HEK293 (cell line): ENCODE data around the gene COL8A1.

Experiments
- CTCF ChIA-PET: fragments of 350-600 bp; formaldehyde crosslinking; extraction: SDS; loops from one replicate; lab custom pipeline; 2021; ENCODE audit warnings: antibody characterized with exemption; lab: Yijun Ruan, JAX
- POLR2A ChIA-PET: fragments of 300-600 bp; formaldehyde crosslinking; extraction: SDS; loops from one replicate; lab custom pipeline; 2020; ENCODE audit warnings: antibody characterized with exemption, inconsistent platforms; lab: Yijun Ruan, JAX
- H3K27ac ChIP-seq: fragments of 200-500 bp; sonication (Bioruptor generic); 2 replicates; pipeline ENCODE4 v1.5.1; 2014; ENCODE audit warnings: low read depth, low read length, control low read depth, inconsistent platforms; ENCODE audit errors: extremely low read depth
- H3K36me3 ChIP-seq, 2 experiments: fragments of 200-500 bp in 1 of 2; sonication (Bioruptor generic) in 1 of 2; 1 replicate in 1 of 2; 2 replicates in 1 of 2; pipeline ENCODE4 v1.5.1; 2014 to 2017; ENCODE audit warnings: inconsistent platforms in 2 of 2, low read length in 2 of 2; ENCODE audit not compliant: control insufficient read depth in 2 of 2, insufficient read depth in 1 of 2
- H3K4me1 ChIP-seq: fragments of 200-500 bp; sonication (Bioruptor generic); 2 replicates; pipeline ENCODE4 v1.5.1; 2014; ENCODE audit warnings: mild to moderate bottlenecking, low read length, inconsistent platforms; ENCODE audit not compliant: control insufficient read depth, insufficient read depth
- H3K4me3 ChIP-seq: 2 replicates; pipeline ENCODE4 v1.5.1; 2011; ENCODE audit warnings: low read depth, mild to moderate bottlenecking, control low read depth, low read length, moderate library complexity
- H3K9me3 ChIP-seq: fragments of 200-500 bp; sonication (Bioruptor generic); 2 replicates; pipeline ENCODE4 v1.5.1; 2014; ENCODE audit warnings: low read depth, low read length, inconsistent platforms; ENCODE audit not compliant: control insufficient read depth, insufficient read depth
- GLIS2 ChIP-seq: fragments of 450-650 bp; formaldehyde crosslinking; IDR thresholded peaks from 2 replicates; pipeline ENCODE4 v1.5.1; 2016; ENCODE audit warnings: missing biosample characterization, missing genetic modification characterization
- HOXD13 ChIP-seq: sonication (generic); formaldehyde crosslinking; IDR thresholded peaks from 2 replicates; pipeline ENCODE4 v1.8.0; 2022; ENCODE audit warnings: missing genetic modification reagents, borderline replicate concordance
- MEIS1 ChIP-seq: sonication (generic); formaldehyde crosslinking; IDR thresholded peaks from 2 replicates; pipeline ENCODE4 v1.8.1; 2022; ENCODE audit warnings: missing genetic modification reagents, mild to moderate bottlenecking, borderline replicate concordance
- MYNN ChIP-seq: fragments of 450-650 bp; formaldehyde crosslinking; IDR thresholded peaks from 2 replicates; pipeline ENCODE4 v1.5.1; 2016; ENCODE audit warnings: missing biosample characterization, missing genetic modification characterization, borderline replicate concordance
- PRDM6 ChIP-seq: fragments of 450-650 bp; formaldehyde crosslinking; IDR thresholded peaks from 2 replicates; pipeline ENCODE4 v1.5.1; 2017; ENCODE audit warnings: missing biosample characterization, missing genetic modification characterization
- ZFHX2 ChIP-seq: fragments of 450-650 bp; formaldehyde crosslinking; conservative IDR thresholded peaks from 2 replicates; pipeline ENCODE4 v1.5.1; 2016; ENCODE audit warnings: missing biosample characterization, missing genetic modification characterization
- ZNF146 ChIP-seq: fragments of 450-650 bp; formaldehyde crosslinking; IDR thresholded peaks from 2 replicates; pipeline ENCODE4 v1.5.1; 2016; ENCODE audit warnings: missing biosample characterization, missing genetic modification characterization
- ZNF214 ChIP-seq: fragments of 450-650 bp; formaldehyde crosslinking; IDR thresholded peaks from 2 replicates; pipeline ENCODE4 v1.5.1; 2017; ENCODE audit warnings: missing biosample characterization, mild to moderate bottlenecking, missing genetic modification characterization, borderline replicate concordance
- ZNF416 ChIP-seq: fragments of 450-650 bp; formaldehyde crosslinking; IDR thresholded peaks from 2 replicates; pipeline ENCODE4 v1.5.1; 2016; ENCODE audit warnings: missing biosample characterization, missing genetic modification characterization
- ZNF473 ChIP-seq: fragments of 450-650 bp; formaldehyde crosslinking; IDR thresholded peaks from 2 replicates; pipeline ENCODE4 v1.5.1; 2017; ENCODE audit warnings: missing biosample characterization, missing genetic modification characterization
- ZNF621 ChIP-seq: fragments of 450-650 bp; formaldehyde crosslinking; IDR thresholded peaks from 2 replicates; pipeline ENCODE4 v1.5.1; 2017; ENCODE audit warnings: missing biosample characterization, missing genetic modification characterization
- ZNF660 ChIP-seq: fragments of 450-650 bp; IDR thresholded peaks from 2 replicates; pipeline ENCODE4 v1.5.1; 2018; ENCODE audit warnings: missing biosample characterization, mild to moderate bottlenecking, missing genetic modification characterization
- ZNF670 ChIP-seq: fragments of 450-650 bp; formaldehyde crosslinking; IDR thresholded peaks from 2 replicates; pipeline ENCODE4 v1.5.1; 2016; ENCODE audit warnings: missing biosample characterization, missing genetic modification characterization, low read depth
- ZNF792 ChIP-seq: fragments of 450-650 bp; formaldehyde crosslinking; IDR thresholded peaks from 2 replicates; pipeline ENCODE4 v1.5.1; 2016; ENCODE audit warnings: missing biosample characterization, missing genetic modification characterization
- TF ChIP-seq, protein P1 (sequence below): fragments of 450-650 bp; formaldehyde crosslinking; IDR thresholded peaks from 2 replicates; pipeline ENCODE4 v1.5.1; 2016; ENCODE audit warnings: missing biosample characterization, missing genetic modification characterization
- TF ChIP-seq, protein P2 (sequence below): fragments of 450-650 bp; formaldehyde crosslinking; IDR thresholded peaks from 2 replicates; pipeline ENCODE4 v1.5.1; 2017; ENCODE audit warnings: missing biosample characterization, missing genetic modification characterization
- TF ChIP-seq, protein P3 (sequence below): fragments of 450-650 bp; formaldehyde crosslinking; IDR thresholded peaks from 2 replicates; pipeline ENCODE4 v1.5.1; 2016; ENCODE audit warnings: missing biosample characterization, missing genetic modification characterization
- TF ChIP-seq, protein P4 (sequence below): fragments of 450-650 bp; formaldehyde crosslinking; IDR thresholded peaks from 2 replicates; pipeline ENCODE4 v1.5.1; 2016; ENCODE audit warnings: missing biosample characterization, missing genetic modification characterization

COL8A1 gene

DNA sequence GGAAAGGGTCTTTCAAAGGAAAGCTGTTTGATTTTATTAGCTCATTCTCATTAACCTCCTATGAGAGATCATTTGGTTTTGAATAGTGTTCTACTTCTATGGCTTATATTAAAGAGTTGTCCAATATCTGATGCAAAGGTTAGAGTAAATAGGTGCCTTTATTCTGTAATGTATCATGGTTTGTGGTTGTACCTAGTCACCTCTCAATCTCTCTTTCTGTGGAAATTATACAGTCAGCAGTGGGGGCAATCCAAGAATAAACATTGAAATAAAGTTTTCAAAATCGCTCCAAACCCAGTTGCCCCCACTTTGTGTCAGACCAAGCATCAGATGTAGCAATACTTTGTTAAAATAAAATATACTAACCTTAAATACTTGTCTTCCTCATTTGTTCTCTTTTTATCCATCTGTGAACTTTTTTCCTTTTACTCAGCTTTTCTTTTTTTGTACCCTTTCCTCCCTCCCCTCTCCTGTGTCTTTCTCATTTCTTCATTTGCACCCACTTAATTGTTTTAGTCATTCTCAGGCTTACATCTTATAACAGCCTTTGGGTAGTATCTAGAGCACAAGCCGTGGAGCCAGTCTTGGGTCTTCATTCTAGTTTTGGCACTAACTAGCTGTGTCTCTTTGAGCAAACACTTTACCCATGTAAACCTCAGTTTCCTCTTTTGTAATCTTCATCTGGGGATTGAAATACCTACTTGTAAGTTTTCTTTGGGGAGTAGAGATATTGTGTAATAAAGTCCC lies 196.0 kb downstream of the COL8A1 start:
- no peak for TF ChIP-seq ZNF621 (tag by site-specific recombination)
- no peak for TF ChIP-seq MYNN (tag by site-specific recombination)
- TF ChIP-seq PRDM6: 0 out of 2 replicates have a peak, but pooled peaks have one; percentile 2
- Histone ChIP-seq H3K9me3 (no peaks in the 10 kb centered on the region), H3K4me3 (no peak overlapping the region), H3K36me3 (no peaks in the 10 kb centered on the region), H3K4me1 (peaks cover 6% of the 10 kb centered on the region; the same call in 1 of the 2 replicates), H3K27ac (no peak overlapping the region)
- ChIA-PET POLR2A (no interaction called here), CTCF (interaction anchor here (0.6 to 3.1 kb wide), 5 partner anchors 9 to 686 kb away, joined by 3 to 19 read pairs (median 4); no protein-coding TSS in a partner anchor)

DNA sequence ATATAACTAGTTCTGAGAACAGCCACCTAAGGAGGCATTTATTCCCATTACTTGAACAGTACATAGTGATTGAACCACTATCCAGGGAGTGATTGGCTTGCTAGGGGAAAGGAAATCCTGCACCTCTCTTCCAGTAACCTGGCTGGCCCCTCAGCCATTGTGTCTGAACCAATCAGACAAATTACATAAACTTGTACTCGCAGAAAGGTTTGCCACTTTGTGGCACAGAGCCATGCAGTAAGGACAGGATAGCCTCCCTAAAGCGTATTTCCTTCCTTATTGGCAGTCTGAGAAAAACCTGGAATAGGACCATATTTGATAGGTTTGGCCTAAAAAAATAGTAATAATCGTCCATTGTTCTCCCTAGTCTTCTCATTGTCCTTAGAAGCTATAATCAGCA lies 198.3 kb downstream of the COL8A1 start:
- Histone ChIP-seq H3K27ac (no peak overlapping the region), H3K9me3 (no peaks in the 10 kb centered on the region), H3K4me3 (no peak overlapping the region), H3K4me1 (peaks cover 6% of the 10 kb centered on the region; the same call in 1 of the 2 replicates), H3K36me3 (no peaks in the 10 kb centered on the region)
- TF ChIP-seq, protein P1, sequence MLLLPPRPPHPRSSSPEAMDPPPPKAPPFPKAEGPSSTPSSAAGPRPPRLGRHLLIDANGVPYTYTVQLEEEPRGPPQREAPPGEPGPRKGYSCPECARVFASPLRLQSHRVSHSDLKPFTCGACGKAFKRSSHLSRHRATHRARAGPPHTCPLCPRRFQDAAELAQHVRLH (tag by site-specific recombination): no peak
- no peak for TF ChIP-seq ZNF214 (tag by site-specific recombination)
- TF ChIP-seq GLIS2 (tag by site-specific recombination): no peak
- no peak for TF ChIP-seq ZNF146
- TF ChIP-seq ZFHX2 (tag by site-specific recombination): no peak
- no peak for TF ChIP-seq ZNF670
- TF ChIP-seq ZNF473: no peak
- no peak for TF ChIP-seq MEIS1 (CRISPR knock-in tag)
- TF ChIP-seq, protein P2, sequence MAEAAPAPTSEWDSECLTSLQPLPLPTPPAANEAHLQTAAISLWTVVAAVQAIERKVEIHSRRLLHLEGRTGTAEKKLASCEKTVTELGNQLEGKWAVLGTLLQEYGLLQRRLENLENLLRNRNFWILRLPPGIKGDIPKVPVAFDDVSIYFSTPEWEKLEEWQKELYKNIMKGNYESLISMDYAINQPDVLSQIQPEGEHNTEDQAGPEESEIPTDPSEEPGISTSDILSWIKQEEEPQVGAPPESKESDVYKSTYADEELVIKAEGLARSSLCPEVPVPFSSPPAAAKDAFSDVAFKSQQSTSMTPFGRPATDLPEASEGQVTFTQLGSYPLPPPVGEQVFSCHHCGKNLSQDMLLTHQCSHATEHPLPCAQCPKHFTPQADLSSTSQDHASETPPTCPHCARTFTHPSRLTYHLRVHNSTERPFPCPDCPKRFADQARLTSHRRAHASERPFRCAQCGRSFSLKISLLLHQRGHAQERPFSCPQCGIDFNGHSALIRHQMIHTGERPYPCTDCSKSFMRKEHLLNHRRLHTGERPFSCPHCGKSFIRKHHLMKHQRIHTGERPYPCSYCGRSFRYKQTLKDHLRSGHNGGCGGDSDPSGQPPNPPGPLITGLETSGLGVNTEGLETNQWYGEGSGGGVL (tag by site-specific recombination): no peak
- TF ChIP-seq ZNF660 (tag by site-specific recombination): no peak
- TF ChIP-seq, protein P3, sequence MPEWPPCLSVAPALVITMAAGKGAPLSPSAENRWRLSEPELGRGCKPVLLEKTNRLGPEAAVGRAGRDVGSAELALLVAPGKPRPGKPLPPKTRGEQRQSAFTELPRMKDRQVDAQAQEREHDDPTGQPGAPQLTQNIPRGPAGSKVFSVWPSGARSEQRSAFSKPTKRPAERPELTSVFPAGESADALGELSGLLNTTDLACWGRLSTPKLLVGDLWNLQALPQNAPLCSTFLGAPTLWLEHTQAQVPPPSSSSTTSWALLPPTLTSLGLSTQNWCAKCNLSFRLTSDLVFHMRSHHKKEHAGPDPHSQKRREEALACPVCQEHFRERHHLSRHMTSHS: no peak
- TF ChIP-seq HOXD13 (CRISPR knock-in tag): no peak
- TF ChIP-seq, protein P4, sequence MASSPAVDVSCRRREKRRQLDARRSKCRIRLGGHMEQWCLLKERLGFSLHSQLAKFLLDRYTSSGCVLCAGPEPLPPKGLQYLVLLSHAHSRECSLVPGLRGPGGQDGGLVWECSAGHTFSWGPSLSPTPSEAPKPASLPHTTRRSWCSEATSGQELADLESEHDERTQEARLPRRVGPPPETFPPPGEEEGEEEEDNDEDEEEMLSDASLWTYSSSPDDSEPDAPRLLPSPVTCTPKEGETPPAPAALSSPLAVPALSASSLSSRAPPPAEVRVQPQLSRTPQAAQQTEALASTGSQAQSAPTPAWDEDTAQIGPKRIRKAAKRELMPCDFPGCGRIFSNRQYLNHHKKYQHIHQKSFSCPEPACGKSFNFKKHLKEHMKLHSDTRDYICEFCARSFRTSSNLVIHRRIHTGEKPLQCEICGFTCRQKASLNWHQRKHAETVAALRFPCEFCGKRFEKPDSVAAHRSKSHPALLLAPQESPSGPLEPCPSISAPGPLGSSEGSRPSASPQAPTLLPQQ: no peak
- no peak for TF ChIP-seq ZNF792
- TF ChIP-seq ZNF416 (tag by site-specific recombination): no peak
- POLR2A ChIA-PET: no interaction called here
- CTCF ChIA-PET: interaction anchor here (1.6 kb wide), 1 partner anchor 10 kb away, joined by 3 read pairs; no protein-coding TSS in a partner anchor
